HG02623 (cell line): ENCODE measurements around the gene SAYSD1.
A peak's percentile ranks its signal among the peaks of the same experiment; 100 is the strongest.
"Not testable (repeated sequence)": the region's sequence is repeated elsewhere in the genome, so short reads cannot be mapped to it uniquely, and the experiment has no call there.

Experiments
- ATAC-seq: cut with Tn5 transposase; IDR thresholded peaks from one replicate; pipeline ENCODE4 v1.9.1; 2021; ENCODE audit warnings: moderate library complexity; ENCODE audit not compliant: unreplicated experiment

SAYSD1 gene, protein sequence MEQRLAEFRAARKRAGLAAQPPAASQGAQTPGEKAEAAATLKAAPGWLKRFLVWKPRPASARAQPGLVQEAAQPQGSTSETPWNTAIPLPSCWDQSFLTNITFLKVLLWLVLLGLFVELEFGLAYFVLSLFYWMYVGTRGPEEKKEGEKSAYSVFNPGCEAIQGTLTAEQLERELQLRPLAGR

DNA sequence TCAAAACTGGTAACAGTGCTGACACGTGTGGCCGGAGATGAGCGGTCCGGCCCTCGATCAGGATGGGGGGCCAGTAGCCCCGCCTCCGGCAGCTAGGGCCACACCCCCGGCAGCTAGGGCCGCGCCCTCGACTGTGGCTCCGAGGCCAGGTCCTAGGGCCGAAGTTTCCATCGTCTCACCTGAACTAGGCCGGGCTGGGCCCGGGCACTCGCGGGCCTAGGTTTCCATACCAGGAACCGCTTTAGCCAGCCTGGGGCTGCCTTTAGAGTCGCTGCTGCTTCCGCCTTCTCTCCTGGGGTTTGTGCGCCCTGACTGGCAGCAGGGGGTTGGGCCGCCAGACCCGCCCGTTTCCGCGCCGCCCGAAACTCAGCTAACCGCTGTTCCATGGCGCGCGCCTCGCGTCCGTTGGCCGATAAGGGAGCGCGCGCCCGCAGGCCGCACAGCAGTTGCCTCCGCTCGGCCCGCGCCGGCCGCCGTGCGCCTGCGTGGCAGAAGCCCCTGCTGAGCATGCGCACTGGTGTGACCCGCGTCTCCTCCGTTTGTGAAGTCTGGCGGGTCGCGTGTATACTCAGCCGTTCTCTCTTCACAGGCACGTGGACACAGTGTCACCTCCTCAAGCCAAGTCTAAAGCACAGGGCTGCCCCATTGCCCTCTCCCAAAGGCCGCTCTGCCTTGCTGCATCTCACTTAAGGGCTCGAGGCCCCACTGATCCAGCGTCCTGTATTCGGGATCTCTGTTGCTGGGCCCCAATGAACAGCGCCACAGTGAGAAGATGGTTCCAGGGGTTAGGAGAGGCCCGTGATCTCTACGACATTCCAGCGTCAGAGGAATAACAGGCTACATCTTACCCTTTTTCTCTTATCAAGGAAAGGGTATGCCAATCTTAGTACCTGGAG is at the start of gene SAYSD1:
Gene SAYSD1 (minus strand): TSS at position 483 of the 896 bp plus-strand sequence. CDS start 97 bp downstream, at position 386.
- peak; percentile 91 for ATAC-seq

DNA sequence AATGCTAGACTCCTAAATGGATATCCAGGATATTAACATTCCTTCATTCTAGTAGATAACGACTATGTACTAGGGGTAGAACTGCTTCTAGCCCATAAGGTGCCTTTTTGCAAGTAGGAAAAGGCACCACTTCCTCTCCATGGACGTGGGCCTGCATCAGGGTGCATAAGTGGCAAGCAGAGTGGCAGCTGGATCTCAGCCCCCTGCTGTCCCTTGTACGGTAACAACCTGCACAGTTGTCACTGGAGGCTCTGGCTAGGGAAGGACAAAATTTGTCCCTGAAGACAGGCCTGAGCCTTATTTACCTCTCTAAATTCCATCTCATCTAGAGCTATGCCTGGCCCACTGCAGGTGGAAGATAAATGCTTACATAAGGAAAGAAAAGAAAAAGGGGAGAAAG is 42.5 kb upstream of the SAYSD1 start:
- ATAC-seq, result no peak

- ATAC-seq, result no peak
Observed at GRCh38 chr6:39156801-39157200, 41.8 kb upstream of the SAYSD1 start.

- no peak for ATAC-seq
Observed at GRCh38 chr6:39154705-39155104, 39.7 kb upstream of the SAYSD1 start.

DNA sequence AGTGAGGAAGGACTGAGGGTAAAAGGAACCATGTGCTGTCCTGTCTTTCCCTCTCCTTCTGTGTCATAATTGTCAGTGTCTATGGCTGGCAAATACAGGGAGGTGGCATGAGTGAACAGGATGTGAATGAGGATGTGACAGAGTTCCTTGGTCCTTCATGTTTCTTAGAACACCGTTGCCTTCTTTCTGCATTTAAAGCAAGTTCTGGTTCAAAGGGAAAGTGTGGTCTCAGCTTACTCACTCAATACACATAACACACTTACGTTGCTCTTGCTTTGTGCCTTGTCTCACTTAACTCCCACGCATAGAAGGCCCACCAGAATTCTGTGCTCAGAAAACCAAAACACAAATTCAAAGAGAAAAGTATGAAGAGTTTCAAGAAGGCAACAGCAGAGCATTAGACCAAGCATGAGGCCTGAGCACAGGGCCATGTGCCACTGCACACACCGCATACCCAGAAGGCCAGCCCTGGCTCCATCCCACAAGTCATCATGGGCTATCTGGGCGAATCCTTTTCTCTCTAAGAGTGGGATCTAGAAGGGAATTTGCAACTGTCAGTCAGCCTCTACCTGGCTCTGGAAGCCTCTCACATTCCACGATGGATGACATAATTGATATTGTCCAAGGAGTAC is 38.9 kb upstream of the SAYSD1 start:
- ATAC-seq, result no peak

DNA sequence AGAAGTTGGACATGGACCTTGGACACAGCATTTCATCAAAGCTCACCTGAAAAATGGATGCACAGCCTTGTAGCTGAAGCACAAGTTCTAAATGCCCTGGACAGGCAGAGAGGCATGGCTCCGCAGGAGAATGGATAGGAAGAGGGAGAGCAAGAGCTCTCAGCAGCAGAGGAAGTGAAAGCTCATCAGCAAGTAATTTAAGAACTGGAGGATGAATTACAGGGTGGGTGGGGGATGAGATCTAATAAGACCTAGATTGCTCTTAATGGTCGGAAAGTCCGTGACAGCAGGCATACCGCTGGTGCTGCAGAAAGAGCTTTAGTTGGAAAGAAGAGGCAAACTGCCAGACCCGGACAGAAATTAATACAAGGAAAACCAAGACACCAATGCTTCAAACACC is 37.3 kb upstream of the SAYSD1 start:
- ATAC-seq, result no peak

DNA sequence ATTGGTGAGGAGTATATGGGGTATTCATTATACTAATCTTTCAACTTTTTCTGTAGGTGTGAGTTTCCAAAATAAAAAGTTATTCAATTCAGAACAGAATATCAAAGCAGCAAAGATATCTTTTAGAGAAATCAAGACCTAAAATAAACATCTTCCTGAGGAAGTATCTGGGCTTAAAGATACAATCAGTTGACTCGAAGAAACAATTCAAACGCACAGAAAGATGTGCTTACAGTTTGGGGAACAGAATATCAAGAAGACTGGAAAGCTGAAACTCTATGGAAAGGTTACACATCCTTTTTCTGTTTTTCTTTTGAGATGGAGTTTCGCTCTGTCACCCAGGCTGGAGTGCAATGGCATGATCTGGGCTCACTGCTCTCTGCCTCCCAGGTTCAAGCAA is 36.2 kb upstream of the SAYSD1 start:
- ATAC-seq, result no peak

DNA sequence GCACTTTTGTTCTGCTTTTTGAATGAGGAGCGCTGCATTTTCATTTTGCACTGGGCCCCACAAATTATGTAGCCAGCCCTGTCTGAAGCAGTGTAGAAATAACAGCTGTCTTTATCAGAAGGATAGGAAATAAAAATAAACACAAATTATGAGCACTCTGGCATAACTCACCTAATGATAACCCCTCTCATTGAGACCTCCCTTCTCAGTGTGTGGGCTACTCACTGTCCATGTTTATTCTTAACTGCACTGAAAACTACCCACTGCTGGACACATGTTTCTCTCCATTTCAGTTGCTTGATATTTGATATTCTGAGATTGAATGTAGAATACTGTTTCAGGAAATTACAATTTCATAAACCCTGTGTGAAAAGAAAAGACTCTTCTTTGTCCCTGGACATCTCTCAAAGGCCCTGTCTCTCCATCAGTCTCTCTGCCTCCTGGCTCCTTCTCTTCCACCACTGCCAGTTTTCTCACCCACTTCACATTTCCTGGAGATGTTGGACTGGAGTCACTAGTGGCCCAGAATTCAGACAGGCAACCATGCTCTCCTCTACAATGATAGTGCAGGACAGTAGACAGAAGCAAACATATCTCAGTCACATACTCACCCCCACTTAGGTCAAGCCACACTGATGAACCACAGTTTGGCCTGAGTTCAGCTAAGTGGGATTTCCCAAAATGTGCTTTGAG is 29.6 kb upstream of the SAYSD1 start:
- no peak for ATAC-seq

- ATAC-seq, result no peak
Observed at GRCh38 chr6:39143238-39143930, 28.4 kb upstream of the SAYSD1 start.

DNA sequence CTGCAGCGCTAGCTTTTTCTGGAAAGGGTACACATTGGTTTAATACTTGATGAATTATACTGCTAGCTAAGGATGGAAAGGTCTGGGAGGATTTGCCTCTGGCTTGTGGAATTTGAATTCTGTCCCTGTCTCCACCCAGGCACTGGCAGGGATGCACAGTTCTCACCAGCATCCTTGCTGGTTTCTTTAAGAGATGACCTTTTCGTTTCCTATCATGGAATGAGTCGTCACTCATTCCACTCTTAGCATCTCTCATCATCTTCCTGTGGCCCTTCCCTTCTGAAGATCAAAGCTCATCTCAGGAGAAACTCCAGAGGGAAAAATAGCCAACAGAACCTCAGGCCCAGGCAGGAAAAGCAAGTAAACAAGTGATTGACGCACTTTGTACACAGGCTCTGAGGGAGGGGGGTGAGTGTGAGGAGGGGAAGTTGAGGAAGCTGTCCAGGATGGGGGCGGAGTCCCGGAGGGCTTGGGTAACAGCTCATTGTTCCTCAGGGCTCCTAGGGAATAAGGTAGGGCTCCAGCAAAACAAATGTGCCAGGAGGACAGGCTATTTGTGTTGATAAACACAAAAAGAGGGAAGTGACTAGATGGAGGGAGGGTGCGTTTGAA is 25.7 kb upstream of the SAYSD1 start:
- no peak for ATAC-seq

DNA sequence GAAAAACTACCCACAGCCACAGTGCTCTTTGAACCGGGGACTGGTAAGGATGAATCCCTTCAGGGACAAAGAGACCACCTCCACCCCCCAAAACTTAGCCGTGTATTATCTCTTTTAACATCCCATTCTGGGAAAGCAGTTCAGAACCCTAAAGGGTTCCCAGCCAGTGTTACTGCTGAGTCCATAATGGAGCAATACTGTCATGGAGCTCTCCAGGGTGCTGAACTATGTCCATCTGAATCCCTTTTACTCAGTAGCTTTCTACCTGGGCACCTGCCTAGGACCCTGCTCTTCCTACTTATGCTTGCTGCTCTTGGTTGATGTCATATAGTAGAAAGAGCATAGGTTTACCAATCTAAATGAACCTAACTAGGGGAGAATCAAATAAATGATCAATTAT is 22.3 kb upstream of the SAYSD1 start:
- ATAC-seq, result no peak

DNA sequence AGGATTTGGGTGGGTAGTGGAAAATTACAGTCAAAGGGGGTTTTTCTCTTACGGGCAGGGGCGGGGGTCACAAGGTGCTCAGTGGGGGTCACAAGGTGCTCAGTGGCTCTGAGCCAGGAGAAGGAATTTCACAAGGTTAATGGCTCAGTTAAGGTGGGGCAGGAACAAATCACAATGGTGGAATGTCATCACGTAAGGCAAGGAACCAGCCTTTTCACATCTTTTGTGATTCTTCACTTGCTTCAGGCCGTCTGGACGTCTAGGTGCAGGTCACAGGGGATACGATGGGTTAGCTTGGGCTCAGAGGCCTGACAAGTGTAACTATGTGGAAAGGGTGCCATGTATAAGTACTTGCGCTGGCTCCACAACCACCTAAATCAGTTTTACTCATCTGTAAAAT is 21.2 kb upstream of the SAYSD1 start:
- not testable (repeated sequence) for ATAC-seq

- ATAC-seq, result not testable (repeated sequence)
Observed at GRCh38 chr6:39134761-39135160, 19.8 kb upstream of the SAYSD1 start.

DNA sequence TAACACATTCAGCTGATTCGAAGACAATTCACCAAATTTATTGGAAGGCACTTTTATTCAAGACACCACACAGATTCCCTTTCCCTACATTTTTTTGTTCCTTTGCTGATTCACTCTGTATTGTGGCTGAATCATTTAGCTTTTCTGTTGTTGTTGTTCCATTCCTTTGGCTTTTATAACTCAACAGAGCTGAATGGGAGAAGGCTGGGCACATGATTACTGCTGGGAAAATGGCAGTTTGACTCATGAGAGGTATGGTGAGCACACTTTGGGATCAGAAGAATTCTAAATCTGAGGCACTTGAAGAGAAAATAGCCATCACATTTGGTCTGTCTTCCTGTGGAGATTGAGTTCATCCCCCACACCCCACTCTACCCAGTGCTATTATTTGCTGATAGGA is 15.7 kb upstream of the SAYSD1 start:
- ATAC-seq, result no peak

DNA sequence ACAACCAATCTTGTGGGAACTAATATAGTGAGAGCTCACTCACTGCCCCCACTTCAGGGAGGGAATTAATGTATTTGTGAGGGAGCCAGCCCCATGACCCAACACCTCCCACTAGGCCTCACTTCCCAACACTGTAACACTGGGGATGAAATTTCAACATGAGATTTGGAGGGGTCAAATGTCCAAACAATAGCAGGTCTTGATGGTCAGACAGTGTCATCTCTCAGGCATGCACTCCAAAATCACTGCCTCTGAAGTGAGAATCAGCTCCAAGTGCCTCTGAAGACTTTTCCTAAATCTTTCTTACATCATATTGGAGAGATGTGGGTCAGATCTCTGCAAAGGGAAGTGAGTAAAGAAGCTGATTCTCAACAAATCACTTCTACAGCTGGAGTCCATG is 13.8 kb upstream of the SAYSD1 start:
- ATAC-seq, result no peak

GRCh38 chr6:39128106-39128505 is 13.1 kb upstream of the SAYSD1 start:
- no peak for ATAC-seq

GRCh38 chr6:39124114-39124513 is 9.1 kb upstream of the SAYSD1 start:
- no peak for ATAC-seq

- ATAC-seq, result no peak
Observed at GRCh38 chr6:39118921-39119320, 3.9 kb upstream of the SAYSD1 start.

- peak; percentile 4 for ATAC-seq
Observed at GRCh38 chr6:39114388-39114703, 640 bp downstream of the SAYSD1 start.

- ATAC-seq, result no peak
Observed at GRCh38 chr6:39113788-39114187, 1.2 kb downstream of the SAYSD1 start.

DNA sequence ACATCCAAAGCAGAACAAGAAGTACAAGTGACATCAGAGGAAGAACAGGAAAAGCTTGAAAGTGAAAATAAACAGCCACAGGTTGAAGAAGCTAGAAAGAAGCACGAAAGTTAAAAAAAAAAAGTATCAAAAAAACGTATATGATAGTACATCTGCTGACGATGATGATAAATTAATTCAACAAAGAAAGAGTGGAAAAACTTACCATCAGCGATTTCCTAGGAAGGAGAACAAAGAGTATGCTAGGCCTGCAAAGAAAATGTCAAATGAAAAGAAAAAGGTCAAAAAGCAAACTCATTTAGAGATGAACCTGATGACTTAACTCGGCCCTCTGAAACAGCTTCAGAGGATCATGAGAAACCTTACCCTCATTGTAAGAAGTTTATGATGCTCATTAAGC is 3.7 kb downstream of the SAYSD1 start:
- no peak for ATAC-seq
